Right lobe of liver (tissue), 4 donors: ENCODE results near the gene AFAP1.

Source experiments
- CTCF ChIP-seq, 4 donors: fragments of 200-600 bp in 3 of 4; fragments of 450-650 bp in 1 of 4; IDR thresholded peaks; one replicate each; pipeline versions ENCODE4 v1.5.1 to v1.8.0; 2016 to 2022; ENCODE audit warnings: antibody characterized with exemption in 4 of 4, mild to moderate bottlenecking in 2 of 4
- POLR2A ChIP-seq: fragments of 450-650 bp; IDR thresholded peaks from one replicate; pipeline ENCODE4 v1.6.1; 2017; ENCODE audit warnings: antibody characterized with exemption, mild to moderate bottlenecking
- donor health status: DM: no; HTN: no; CAD: no.
- donor health status: DM: no; HTN: no; CAD: no.
- donor health status: DM: no; HTN: yes; CAD: no.

GRCh38 chr4:7799306-7799705 lies 140.4 kb downstream of the AFAP1 start:
- TF ChIP-seq CTCF (IDR thresholded peaks at IDR 0.05) (no peak), POLR2A (no peak)
